IMR-90 (cell line): ENCODE measurements around the gene TRAK2. TPM values are rescaled to one million over a fixed set of nuclear protein-coding genes. Genes with fewer than 3 reads are reported as not detected.

ENCODE experiments used
- ATAC-seq: fragments of 200-7000 bp; cut with Tn5 transposase; 2 replicates; pipeline ENCODE4 v1.9.1; 2020; ENCODE audit warnings: low read depth, mild to moderate bottlenecking, moderate library complexity
- BruUV-seq: library from RNA; stranded (reverse); fragments of 400-500 nt; replicated peaks from 2 replicates; lab custom pipeline; 2021; lab: Mats Ljungman, UMichigan
- CTCF ChIA-PET: fragments of 300-600 bp; formaldehyde crosslinking; extraction: SDS; loops from one replicate; lab custom pipeline; 2021; ENCODE audit warnings: antibody characterized with exemption; lab: Yijun Ruan, JAX
- POLR2A ChIA-PET: fragments of 300-600 bp; sonication (Branson Sonifier 250); formaldehyde crosslinking; loops from one replicate; lab custom pipeline; 2022; ENCODE audit warnings: antibody characterized with exemption; ENCODE audit not compliant: unreplicated experiment; lab: Charles Lee
- DNase-seq: peaks from one replicate; pipeline ENCODE4 v3.0.0; 2013
- H2AFZ ChIP-seq: replicated peaks from 2 replicates; pipeline ENCODE3; 2013; ENCODE audit warnings: low read length, mild to moderate bottlenecking; ENCODE audit not compliant: poor library complexity
- H2AK5ac ChIP-seq: 2 replicates; pipeline ENCODE4 v1.6.1; 2013; ENCODE audit warnings: low read depth, low read length, inconsistent platforms
- H2AK9ac ChIP-seq: replicated peaks from 2 replicates; pipeline ENCODE3; 2013; ENCODE audit warnings: mild to moderate bottlenecking, low read depth, low read length, moderate library complexity; ENCODE audit not compliant: poor library complexity
- H2BK120ac ChIP-seq: 2 replicates; pipeline ENCODE4 v1.6.1; 2013; ENCODE audit warnings: low read depth, low read length, inconsistent platforms
- H2BK15ac ChIP-seq: 3 replicates; pipeline ENCODE4 v1.6.1; 2013; ENCODE audit warnings: low read depth, low read length, inconsistent platforms
- H2BK20ac ChIP-seq: 2 replicates; pipeline ENCODE4 v1.6.1; 2013; ENCODE audit warnings: low read depth, mild to moderate bottlenecking, inconsistent platforms, low read length, moderate library complexity
- H2BK5ac ChIP-seq: 2 replicates; pipeline ENCODE4 v1.6.1; 2013; ENCODE audit warnings: mild to moderate bottlenecking, low read depth, low read length, inconsistent platforms; ENCODE audit not compliant: poor library complexity, severe bottlenecking
- H3K14ac ChIP-seq: replicated peaks from 2 replicates; pipeline ENCODE4 v1.6.1; 2013; ENCODE audit warnings: low read depth, low read length, inconsistent platforms
- H3K18ac ChIP-seq: 2 replicates; pipeline ENCODE4 v1.6.1; 2013; ENCODE audit warnings: low read depth, low read length, control low read depth
- H3K23ac ChIP-seq: 2 replicates; pipeline ENCODE4 v1.6.1; 2013; ENCODE audit warnings: low read depth, low read length, inconsistent platforms
- H3K27ac ChIP-seq: 2 replicates; pipeline ENCODE4 v1.5.1; 2013; ENCODE audit warnings: mild to moderate bottlenecking, control low read depth, low read length; ENCODE audit not compliant: insufficient read depth
- H3K27me3 ChIP-seq: 2 replicates; pipeline ENCODE4 v1.6.1; 2013; ENCODE audit warnings: low read length; ENCODE audit not compliant: control insufficient read depth, insufficient read depth
- H3K36me3 ChIP-seq: 2 replicates; pipeline ENCODE4 v1.6.1; 2013; ENCODE audit warnings: low read length, mixed read lengths; ENCODE audit not compliant: control insufficient read depth, insufficient read depth
- H3K4ac ChIP-seq: 2 replicates; pipeline ENCODE4 v1.6.1; 2013; ENCODE audit warnings: low read depth, low read length, inconsistent platforms
- H3K4me1 ChIP-seq: 2 replicates; pipeline ENCODE4 v1.6.1; 2013; ENCODE audit warnings: low read length, mixed read lengths; ENCODE audit not compliant: control insufficient read depth, insufficient read depth
- H3K4me2 ChIP-seq: 2 replicates; pipeline ENCODE4 v1.6.1; 2013; ENCODE audit warnings: low read depth, mild to moderate bottlenecking, control low read depth, low read length, moderate library complexity
- H3K4me3 ChIP-seq: 2 replicates; pipeline ENCODE4 v1.5.1; 2013; ENCODE audit warnings: low read depth, mild to moderate bottlenecking, control low read depth, low read length, moderate library complexity; ENCODE audit not compliant: insufficient read depth
- H3K56ac ChIP-seq: 2 replicates; pipeline ENCODE4 v1.6.1; 2013; ENCODE audit warnings: low read length, inconsistent platforms; ENCODE audit not compliant: insufficient read depth; ENCODE audit errors: extremely low read depth
- H3K79me1 ChIP-seq, 2 experiments: 2 replicates each; pipeline ENCODE4 v1.6.1; 2013; ENCODE audit warnings: low read length in 2 of 2, inconsistent platforms in 1 of 2, low read depth in 1 of 2
- H3K9ac ChIP-seq: 2 replicates; pipeline ENCODE4 v1.6.1; 2013; ENCODE audit warnings: low read depth, low read length, control low read depth
- H3K9me1 ChIP-seq: 2 replicates; pipeline ENCODE4 v1.6.1; 2013; ENCODE audit warnings: low read length, inconsistent platforms; ENCODE audit not compliant: insufficient read depth
- H3K9me3 ChIP-seq: 2 replicates; pipeline ENCODE4 v1.6.1; 2013; ENCODE audit warnings: low read length; ENCODE audit not compliant: control insufficient read depth, insufficient read depth
- H4K20me1 ChIP-seq: 2 replicates; pipeline ENCODE4 v1.6.1; 2013; ENCODE audit warnings: low read length, inconsistent platforms; ENCODE audit not compliant: insufficient read depth
- H4K5ac ChIP-seq: 2 replicates; pipeline ENCODE4 v1.6.1; 2013; ENCODE audit warnings: mild to moderate bottlenecking, low read depth, low read length, control low read depth
- H4K8ac ChIP-seq, 2 experiments: 2 replicates each; pipeline ENCODE4 v1.6.1; 2013; ENCODE audit warnings: low read depth in 2 of 2, low read length in 2 of 2, control low read depth in 1 of 2, inconsistent platforms in 1 of 2
- H4K91ac ChIP-seq: 2 replicates; pipeline ENCODE4 v1.6.1; 2013; ENCODE audit warnings: low read depth, low read length, inconsistent platforms; ENCODE audit not compliant: insufficient read depth
- BHLHE40 ChIP-seq: fragments of 150-350 bp; IDR thresholded peaks from 2 replicates; pipeline ENCODE4 v1.6.1; 2016; ENCODE audit warnings: mild to moderate bottlenecking, low read depth, low read length
- CHD1 ChIP-seq: IDR thresholded peaks from 2 replicates; pipeline ENCODE4 v1.6.1; 2012; ENCODE audit warnings: low read depth, low read length, improper control_type of control experiment
- FOS ChIP-seq: fragments of 150-350 bp; IDR thresholded peaks from 2 replicates; pipeline ENCODE4 v1.6.1; 2016; ENCODE audit warnings: low read depth, low read length
- MAFK ChIP-seq: IDR thresholded peaks from 2 replicates; pipeline ENCODE4 v1.6.1; 2012; ENCODE audit warnings: low read depth, low read length, improper control_type of control experiment
- MAZ ChIP-seq: IDR thresholded peaks from 2 replicates; pipeline ENCODE4 v1.6.1; 2012; ENCODE audit warnings: low read depth, mild to moderate bottlenecking, low read length, improper control_type of control experiment, moderate library complexity, borderline replicate concordance
- MXI1 ChIP-seq: IDR thresholded peaks from 2 replicates; pipeline ENCODE4 v1.6.1; 2012; ENCODE audit warnings: low read depth, mild to moderate bottlenecking, low read length, moderate library complexity, borderline replicate concordance
- POLR2A ChIP-seq: IDR thresholded peaks from 2 replicates; pipeline ENCODE4 v1.6.1; 2012; ENCODE audit warnings: mild to moderate bottlenecking, low read depth, low read length
- RFX5 ChIP-seq: IDR thresholded peaks from 2 replicates; pipeline ENCODE4 v1.8.0; 2012; ENCODE audit warnings: low read depth, mild to moderate bottlenecking, low read length, moderate library complexity
- SMC3 ChIP-seq: fragments of 150-350 bp; IDR thresholded peaks from 2 replicates; pipeline ENCODE4 v1.6.1; 2016; ENCODE audit warnings: low read depth, mild to moderate bottlenecking, antibody characterized with exemption, low read length, moderate library complexity
- WGBS, 2 experiments: methylation state at CpG; one replicate each; pipeline versions ENCODE4 v1.1.5 to v1.1.7; 2013; ENCODE audit warnings: missing lambda C conversion rate in 2 of 2; ENCODE audit not compliant: insufficient read length in 1 of 2; ENCODE audit errors: extremely low coverage in 2 of 2; 5-methylcytosine and 5-hydroxymethylcytosine counted together
- dilution Hi-C: fragments of 300-500 bp; cut with HindIII; formaldehyde crosslinking; loops from one replicate; pipeline ENCODE4 v1.14.3; 2018; ENCODE audit warnings: low sequenced_read_pairs; ENCODE audit not compliant: unreplicated experiment
- in situ Hi-C: fragments of 300-500 bp; cut with MboI; formaldehyde crosslinking; loops from 3 replicates; pipeline ENCODE4 v1.14.3; 2019; ENCODE audit warnings: low sequenced_read_pairs, inconsistent platforms, mixed read lengths
- intact Hi-C: fragments of 100-400 bp; cut with micrococcal nuclease; formaldehyde crosslinking; loops from 2 replicates; pipeline ENCODE4 v1.10.0; 2022
- polyA plus RNA-seq, 3 experiments: library from polyadenylated mRNA; depleted of rRNA; stranded (reverse); fragments of >200 nt; gene quantifications; 2 replicates each; pipeline ENCODE4 v1.2.3, GENCODE V29; 2012; ENCODE audit warnings: low replicate concordance in 1 of 3
- total RNA-seq: library from RNA; depleted of rRNA; stranded (reverse); fragments of >200 nt; gene quantifications from 2 replicates; pipeline ENCODE4 v1.2.3, GENCODE V29; 2012
- TF ChIP-seq, protein P1 (sequence below): fragments of 150-350 bp; IDR thresholded peaks from 2 replicates; pipeline ENCODE4 v1.6.1; 2017; ENCODE audit warnings: mild to moderate bottlenecking, antibody characterized with exemption, low read length, low read depth
- TF ChIP-seq, protein P2 (sequence below): conservative IDR thresholded peaks from 2 replicates; pipeline ENCODE4 v1.5.1; 2012; ENCODE audit warnings: mild to moderate bottlenecking, low read depth, low read length, improper control_type of control experiment
- TF ChIP-seq, protein P3 (sequence below): fragments of 150-350 bp; IDR thresholded peaks from 2 replicates; pipeline ENCODE4 v1.6.1; 2016; ENCODE audit warnings: low read depth, mild to moderate bottlenecking, low read length, moderate library complexity, borderline replicate concordance

Gene TRAK2
- total and polyA plus RNA-seq, 2 of the 4 experiments (the other 2 are of a cell fraction): 13.1 to 65.4 TPM

DNA sequence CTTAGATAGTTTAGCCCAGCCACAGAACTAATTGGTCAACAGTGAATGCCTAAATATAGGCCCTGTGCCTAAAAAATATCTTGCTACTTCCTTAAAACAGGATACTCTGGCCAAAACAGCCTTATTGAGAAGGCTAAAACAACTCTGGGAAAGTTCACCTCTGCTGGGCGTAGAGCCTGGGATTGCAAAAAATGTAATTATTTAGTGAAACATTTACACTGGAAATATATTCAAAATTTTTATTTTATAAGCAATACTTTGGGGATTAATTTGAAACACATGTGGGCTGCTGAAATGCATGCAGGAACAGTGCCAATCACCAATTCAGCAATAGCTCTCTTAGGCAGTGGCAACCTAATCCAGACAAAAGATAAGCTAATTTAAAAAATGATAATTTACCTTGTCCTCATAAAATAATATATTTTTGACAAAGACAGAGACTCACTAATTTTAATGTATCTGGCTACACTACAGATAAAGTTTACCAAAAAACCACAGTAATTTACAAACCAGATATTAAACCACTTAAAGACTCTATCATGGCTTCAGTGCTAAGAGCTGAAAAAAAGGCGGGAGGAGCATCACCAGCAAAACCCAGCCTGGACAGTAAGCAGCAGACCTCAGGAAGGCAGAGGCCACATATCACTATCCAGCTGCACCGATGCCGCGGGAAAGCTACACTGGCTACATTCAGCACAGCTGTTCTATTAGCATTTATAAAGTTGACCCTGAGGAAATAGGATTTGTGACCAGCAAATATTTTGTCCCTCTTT is 18.5 kb downstream of the TRAK2 start:
- Histone ChIP-seq H3K27ac (peak overlapping the region; percentile 88; the same call in 1 of the 2 replicates), H3K9ac (no peak overlapping the region)
- in situ Hi-C loops: no loop called here

More for the DNA sequence above, 18.5 kb downstream of the TRAK2 start:
- no TSS peak for BruUV-seq
- peak overlapping the region; percentile 13; the same call in 1 of the 2 replicates for H3K23ac ChIP-seq
- peak; percentile 66 for DNase-seq
- H3K4ac ChIP-seq: peak overlapping the region; percentile 22
- H2AK5ac ChIP-seq: peak overlapping the region; percentile 37; the same call in 1 of the 2 replicates
- CTCF ChIA-PET: no interaction called here
- peak overlapping the region; percentile 12; the same call in 1 of the 3 replicates for H2BK15ac ChIP-seq
- H4K20me1 ChIP-seq: no peaks in the 10 kb centered on the region; the same call in 1 of the 2 replicates
- 40% methylated on average over 1 of the region's 5 CpGs; no CpG with 5 or more reads in 1 of the 2 experiments for WGBS, 2 experiments
- peaks cover 7% of the 10 kb centered on the region for H3K4me1 ChIP-seq
- no peak overlapping the region for H3K56ac ChIP-seq
- H3K36me3 ChIP-seq: no peaks in the 10 kb centered on the region
- H3K14ac ChIP-seq: 0 out of 2 replicates have a peak overlapping the region, but pooled peaks have one; percentile 3
- no peak for TF ChIP-seq RFX5
- TF ChIP-seq, protein P1, sequence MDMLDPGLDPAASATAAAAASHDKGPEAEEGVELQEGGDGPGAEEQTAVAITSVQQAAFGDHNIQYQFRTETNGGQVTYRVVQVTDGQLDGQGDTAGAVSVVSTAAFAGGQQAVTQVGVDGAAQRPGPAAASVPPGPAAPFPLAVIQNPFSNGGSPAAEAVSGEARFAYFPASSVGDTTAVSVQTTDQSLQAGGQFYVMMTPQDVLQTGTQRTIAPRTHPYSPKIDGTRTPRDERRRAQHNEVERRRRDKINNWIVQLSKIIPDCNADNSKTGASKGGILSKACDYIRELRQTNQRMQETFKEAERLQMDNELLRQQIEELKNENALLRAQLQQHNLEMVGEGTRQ: no peak
- TF ChIP-seq, protein P2, sequence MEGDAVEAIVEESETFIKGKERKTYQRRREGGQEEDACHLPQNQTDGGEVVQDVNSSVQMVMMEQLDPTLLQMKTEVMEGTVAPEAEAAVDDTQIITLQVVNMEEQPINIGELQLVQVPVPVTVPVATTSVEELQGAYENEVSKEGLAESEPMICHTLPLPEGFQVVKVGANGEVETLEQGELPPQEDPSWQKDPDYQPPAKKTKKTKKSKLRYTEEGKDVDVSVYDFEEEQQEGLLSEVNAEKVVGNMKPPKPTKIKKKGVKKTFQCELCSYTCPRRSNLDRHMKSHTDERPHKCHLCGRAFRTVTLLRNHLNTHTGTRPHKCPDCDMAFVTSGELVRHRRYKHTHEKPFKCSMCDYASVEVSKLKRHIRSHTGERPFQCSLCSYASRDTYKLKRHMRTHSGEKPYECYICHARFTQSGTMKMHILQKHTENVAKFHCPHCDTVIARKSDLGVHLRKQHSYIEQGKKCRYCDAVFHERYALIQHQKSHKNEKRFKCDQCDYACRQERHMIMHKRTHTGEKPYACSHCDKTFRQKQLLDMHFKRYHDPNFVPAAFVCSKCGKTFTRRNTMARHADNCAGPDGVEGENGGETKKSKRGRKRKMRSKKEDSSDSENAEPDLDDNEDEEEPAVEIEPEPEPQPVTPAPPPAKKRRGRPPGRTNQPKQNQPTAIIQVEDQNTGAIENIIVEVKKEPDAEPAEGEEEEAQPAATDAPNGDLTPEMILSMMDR: no peak
- no peak for TF ChIP-seq CHD1
- TF ChIP-seq MAZ: no peak
- TF ChIP-seq POLR2A: no peak
- TF ChIP-seq FOS: no peak
- TF ChIP-seq BHLHE40: no peak
- TF ChIP-seq, protein P3, sequence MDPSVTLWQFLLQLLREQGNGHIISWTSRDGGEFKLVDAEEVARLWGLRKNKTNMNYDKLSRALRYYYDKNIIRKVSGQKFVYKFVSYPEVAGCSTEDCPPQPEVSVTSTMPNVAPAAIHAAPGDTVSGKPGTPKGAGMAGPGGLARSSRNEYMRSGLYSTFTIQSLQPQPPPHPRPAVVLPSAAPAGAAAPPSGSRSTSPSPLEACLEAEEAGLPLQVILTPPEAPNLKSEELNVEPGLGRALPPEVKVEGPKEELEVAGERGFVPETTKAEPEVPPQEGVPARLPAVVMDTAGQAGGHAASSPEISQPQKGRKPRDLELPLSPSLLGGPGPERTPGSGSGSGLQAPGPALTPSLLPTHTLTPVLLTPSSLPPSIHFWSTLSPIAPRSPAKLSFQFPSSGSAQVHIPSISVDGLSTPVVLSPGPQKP: no peak
- TF ChIP-seq MXI1: no peak
- no peak for TF ChIP-seq SMC3
- no peak for TF ChIP-seq MAFK
- H2BK5ac ChIP-seq: peak overlapping the region; percentile 17
- H3K18ac ChIP-seq: no peak overlapping the region
- intact Hi-C loops: no loop called here
- peak; percentile 75 for ATAC-seq
- peak overlapping the region; percentile 26 to 44; a peak in 3 of 4 replicates for H4K8ac ChIP-seq
- peak overlapping the region; percentile 18 for H3K4me2 ChIP-seq
- no peak overlapping the region for H4K91ac ChIP-seq
- H3K27me3 ChIP-seq: no peaks in the 10 kb centered on the region
- H3K9me3 ChIP-seq: no peaks in the 10 kb centered on the region
- POLR2A ChIA-PET: no interaction called here
- peaks cover 29 to 38% of the 10 kb centered on the region in 2 experiments for H3K79me1 ChIP-seq
- H2BK120ac ChIP-seq: 0 out of 2 replicates have a peak overlapping the region, but pooled peaks have one; percentile 7
- no peak overlapping the region for H2AK9ac ChIP-seq
- no peak overlapping the region for H2AFZ ChIP-seq
- dilution Hi-C loops: no loop called here
- peak overlapping the region; percentile 13; the same call in 1 of the 2 replicates for H4K5ac ChIP-seq
- no peak overlapping the region for H2BK20ac ChIP-seq
- no peak overlapping the region for H3K4me3 ChIP-seq
- peaks cover 2% of the 10 kb centered on the region; the same call in 1 of the 2 replicates for H3K9me1 ChIP-seq
